ENCODE measurements around the gene ADAR. TPM values are rescaled to one million over a fixed set of nuclear protein-coding genes. Genes with fewer than 3 reads are reported as not detected.

ADAR gene
- total and polyA plus RNA-seq, 8 donors: 23.6 to 173 (median 57.7) TPM

DNA sequence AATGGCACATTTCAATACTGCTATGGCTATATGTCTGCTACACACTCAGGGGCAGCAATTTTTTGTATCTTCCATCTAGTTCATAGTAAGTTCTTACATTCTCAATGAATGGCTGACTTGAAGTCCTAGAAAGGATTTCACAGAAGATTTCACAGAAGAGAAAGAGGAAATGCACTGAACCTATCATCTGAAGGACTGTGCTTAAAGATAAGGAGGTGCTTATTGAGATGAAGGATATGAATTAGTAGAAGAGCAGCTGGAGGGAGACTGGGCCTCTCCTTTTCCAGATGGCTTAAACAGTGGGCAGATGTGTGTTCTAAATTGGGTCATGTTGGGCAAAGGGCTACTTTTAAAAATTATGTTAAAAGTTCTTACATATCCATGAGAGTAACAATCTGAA lies 14.6 kb downstream of the ADAR start:
- Histone ChIP-seq H3K4me3 (no peak overlapping the region), H3K27me3 (no peaks in the 10 kb centered on the region), H3K36me3 (peaks cover 92 to 100% (median 100%) of the 10 kb centered on the region in 4 donors), H3K9me3 (no peaks in the 10 kb centered on the region), H3K4me1 (peaks cover 0 to 8% (median 0%) of the 10 kb centered on the region in 4 donors), H3K27ac (no peak overlapping the region)
- intact Hi-C loops (cut with DNase I; ENCODE audit: low total_unique reads): no loop called here
- DNase-seq: no peak
- TF ChIP-seq, protein P1, sequence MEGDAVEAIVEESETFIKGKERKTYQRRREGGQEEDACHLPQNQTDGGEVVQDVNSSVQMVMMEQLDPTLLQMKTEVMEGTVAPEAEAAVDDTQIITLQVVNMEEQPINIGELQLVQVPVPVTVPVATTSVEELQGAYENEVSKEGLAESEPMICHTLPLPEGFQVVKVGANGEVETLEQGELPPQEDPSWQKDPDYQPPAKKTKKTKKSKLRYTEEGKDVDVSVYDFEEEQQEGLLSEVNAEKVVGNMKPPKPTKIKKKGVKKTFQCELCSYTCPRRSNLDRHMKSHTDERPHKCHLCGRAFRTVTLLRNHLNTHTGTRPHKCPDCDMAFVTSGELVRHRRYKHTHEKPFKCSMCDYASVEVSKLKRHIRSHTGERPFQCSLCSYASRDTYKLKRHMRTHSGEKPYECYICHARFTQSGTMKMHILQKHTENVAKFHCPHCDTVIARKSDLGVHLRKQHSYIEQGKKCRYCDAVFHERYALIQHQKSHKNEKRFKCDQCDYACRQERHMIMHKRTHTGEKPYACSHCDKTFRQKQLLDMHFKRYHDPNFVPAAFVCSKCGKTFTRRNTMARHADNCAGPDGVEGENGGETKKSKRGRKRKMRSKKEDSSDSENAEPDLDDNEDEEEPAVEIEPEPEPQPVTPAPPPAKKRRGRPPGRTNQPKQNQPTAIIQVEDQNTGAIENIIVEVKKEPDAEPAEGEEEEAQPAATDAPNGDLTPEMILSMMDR (IDR thresholded peaks at IDR 0.05): no peak
- TF ChIP-seq EP300 (IDR thresholded peaks at IDR 0.05): no peak
- no peak for TF ChIP-seq POLR2A (IDR thresholded peaks at IDR 0.05)
- TF ChIP-seq POLR2AphosphoS5 (IDR thresholded peaks at IDR 0.05): no peak

DNA sequence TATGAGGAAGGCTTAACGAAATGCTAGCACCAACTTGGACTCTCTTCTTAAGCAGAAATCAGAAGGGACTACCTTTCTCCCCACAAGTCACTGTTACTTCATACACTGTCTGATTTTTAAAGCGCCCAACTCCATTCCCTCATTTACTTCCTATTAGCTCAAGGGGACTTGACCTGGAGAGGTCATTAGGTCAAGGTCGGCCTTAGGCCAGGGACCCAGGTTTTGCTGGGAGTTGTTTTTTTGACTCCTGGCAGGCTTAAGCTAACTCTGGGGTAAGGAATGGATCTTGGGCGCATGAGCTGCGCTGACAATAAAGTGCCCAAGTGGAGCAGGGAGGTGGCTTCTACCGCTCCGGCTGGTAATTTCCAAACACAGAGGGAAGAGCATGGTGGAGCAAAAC lies 16.8 kb downstream of the ADAR start:
- WGBS, 5 donors: 91 to 93% (median 92%) methylated on average over 7 of the region's 7 CpGs
- Histone ChIP-seq H3K9me3 (no peaks in the 10 kb centered on the region), H3K4me3 (no peak overlapping the region), H3K27ac (no peak overlapping the region), H3K4me1 (peaks cover 0 to 8% (median 0%) of the 10 kb centered on the region in 4 donors), H3K27me3 (no peaks in the 10 kb centered on the region), H3K36me3 (peaks cover 92 to 100% (median 100%) of the 10 kb centered on the region in 4 donors)
- no peak for TF ChIP-seq POLR2A (IDR thresholded peaks at IDR 0.05)
- intact Hi-C loops (cut with DNase I; ENCODE audit: low total_unique reads): no loop called here
- DNase-seq: no peak

DNA sequence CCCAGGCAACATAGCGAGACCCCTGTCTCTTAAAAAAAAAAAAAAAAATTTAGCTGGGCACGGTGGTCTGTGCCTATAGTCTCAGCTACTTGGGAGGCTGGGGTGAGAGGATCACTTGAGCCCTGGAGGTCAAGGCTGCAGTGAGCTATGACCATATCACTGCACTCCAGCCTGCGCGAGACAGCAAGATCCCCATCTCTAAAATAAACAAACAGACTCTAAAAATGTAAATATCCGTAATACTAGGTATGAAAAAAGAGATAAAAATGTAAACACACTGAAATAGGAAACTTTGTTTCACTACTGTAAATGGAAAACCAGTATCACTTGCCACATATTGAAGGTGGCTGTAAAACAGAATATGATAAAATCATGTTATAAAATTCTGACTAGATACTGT lies 17.2 kb downstream of the ADAR start:
- no peak for TF ChIP-seq POLR2A (IDR thresholded peaks at IDR 0.05)
- TF ChIP-seq POLR2AphosphoS5 (IDR thresholded peaks at IDR 0.05): no peak
- TF ChIP-seq EP300 (IDR thresholded peaks at IDR 0.05): no peak
- TF ChIP-seq, protein P1 (IDR thresholded peaks at IDR 0.05): no peak
- H3K9me3 ChIP-seq: no peaks in the 10 kb centered on the region
- H3K27me3 ChIP-seq: no peaks in the 10 kb centered on the region
- no peak overlapping the region for H3K27ac ChIP-seq
- H3K4me3 ChIP-seq: no peak overlapping the region
- peaks cover 0 to 8% (median 0%) of the 10 kb centered on the region in 4 donors for H3K4me1 ChIP-seq
- WGBS, 5 donors: 44 to 58% (median 46%) methylated on average over 5 of the region's 5 CpGs
- no peak for DNase-seq
- intact Hi-C loops (cut with DNase I; ENCODE audit: low total_unique reads): no loop called here
- peaks cover 92 to 100% (median 100%) of the 10 kb centered on the region in 4 donors for H3K36me3 ChIP-seq

DNA sequence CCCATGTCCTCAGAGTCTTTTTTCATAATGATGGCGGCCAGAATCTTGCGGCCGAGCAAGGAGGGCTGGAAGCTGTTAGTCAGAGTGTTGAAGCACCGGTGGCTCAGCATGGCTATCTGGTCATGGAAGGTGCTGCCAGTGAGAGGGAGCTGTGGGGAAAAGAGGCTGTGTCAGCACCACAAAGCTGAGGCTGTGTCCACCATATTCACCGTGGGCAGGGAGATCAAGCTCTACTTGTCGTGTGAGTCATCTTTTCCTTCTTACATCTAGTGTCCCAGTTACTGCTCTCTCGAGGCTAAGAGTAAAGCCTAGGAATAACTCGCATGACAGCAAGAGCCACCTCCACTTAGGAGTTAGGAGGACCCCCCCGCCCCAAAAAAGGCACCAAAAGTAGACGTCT lies 18.2 kb downstream of the ADAR start:
- Histone ChIP-seq H3K4me3 (no peak overlapping the region), H3K36me3 (peaks cover 93 to 100% (median 100%) of the 10 kb centered on the region in 4 donors), H3K9me3 (no peaks in the 10 kb centered on the region), H3K27ac (no peak overlapping the region), H3K4me1 (peaks cover 0 to 8% (median 0%) of the 10 kb centered on the region in 4 donors), H3K27me3 (no peaks in the 10 kb centered on the region)
- TF ChIP-seq, protein P1 (IDR thresholded peaks at IDR 0.05): no peak
- TF ChIP-seq EP300 (IDR thresholded peaks at IDR 0.05) (no peak), POLR2AphosphoS5 (IDR thresholded peaks at IDR 0.05) (no peak), POLR2A (IDR thresholded peaks at IDR 0.05) (no peak)
- 74 to 92% (median 79%) methylated on average over 9 to 10 of the region's 10 CpGs for WGBS, 5 donors
- DNase-seq: no peak
- intact Hi-C loops (cut with DNase I; ENCODE audit: low total_unique reads): no loop called here

DNA sequence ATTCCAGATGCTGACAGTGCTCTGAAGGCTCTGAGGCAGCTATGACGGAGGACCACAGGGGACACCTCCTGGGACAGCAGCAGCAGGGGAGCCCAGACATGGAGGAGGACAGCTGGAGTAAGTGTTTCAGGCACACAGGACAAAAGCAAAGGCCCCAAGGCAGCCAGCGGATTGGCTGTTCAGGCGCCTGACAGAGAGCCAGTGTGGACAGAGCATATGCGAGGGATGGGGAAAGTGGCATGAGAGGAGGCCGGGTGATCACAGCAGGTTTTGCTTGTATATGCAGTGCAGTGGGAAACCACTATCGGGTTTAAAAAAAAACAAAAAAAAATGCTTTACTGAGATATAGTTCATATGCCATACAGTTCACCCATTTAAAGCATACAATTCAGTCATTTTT lies 21.3 kb downstream of the ADAR start:
- Histone ChIP-seq H3K4me1 (peaks cover 0 to 8% (median 4%) of the 10 kb centered on the region in 4 donors), H3K27ac (no peak overlapping the region), H3K36me3 (peaks cover 94 to 100% (median 100%) of the 10 kb centered on the region in 4 donors), H3K27me3 (no peaks in the 10 kb centered on the region), H3K4me3 (no peak overlapping the region), H3K9me3 (no peaks in the 10 kb centered on the region)
- intact Hi-C loops (cut with DNase I; ENCODE audit: low total_unique reads): no loop called here
- TF ChIP-seq EP300 (IDR thresholded peaks at IDR 0.05): no peak
- TF ChIP-seq, protein P1 (IDR thresholded peaks at IDR 0.05): no peak
- no peak for TF ChIP-seq POLR2A (IDR thresholded peaks at IDR 0.05)
- TF ChIP-seq POLR2AphosphoS5 (IDR thresholded peaks at IDR 0.05): no peak
- DNase-seq: no peak
- 91 to 95% (median 92%) methylated on average over 6 of the region's 6 CpGs for WGBS, 5 donors

All from stomach (tissue), 9 donors.